NAMALWA (cell line): Measurements from ENCODE around the gene RFT1.

Source experiments
- DNase-seq: peaks from one replicate; pipeline ENCODE4 v3.0.0-alpha.2; 2015; ENCODE audit warnings: low spot score

RFT1 gene

DNA sequence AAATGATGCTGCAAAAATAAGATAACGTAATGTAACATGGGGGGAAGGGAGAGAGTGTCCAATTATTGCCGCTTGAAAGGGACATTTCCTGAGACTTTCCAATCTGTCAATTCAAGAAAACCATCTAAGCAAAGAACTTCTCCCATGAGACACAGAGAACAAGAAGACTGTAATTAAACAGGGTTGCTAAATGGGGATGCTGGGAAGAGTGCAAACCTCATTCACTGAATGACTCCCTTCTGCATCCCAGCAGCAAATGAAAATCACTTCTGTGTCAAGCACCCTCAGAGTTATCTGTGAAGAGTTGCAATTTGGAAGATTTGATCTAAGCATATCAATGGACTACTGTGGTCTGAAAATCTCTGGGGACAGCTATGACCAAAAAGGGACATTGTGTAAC lies 3.6 kb downstream of the RFT1 start:
- DNase-seq: no peak

DNA sequence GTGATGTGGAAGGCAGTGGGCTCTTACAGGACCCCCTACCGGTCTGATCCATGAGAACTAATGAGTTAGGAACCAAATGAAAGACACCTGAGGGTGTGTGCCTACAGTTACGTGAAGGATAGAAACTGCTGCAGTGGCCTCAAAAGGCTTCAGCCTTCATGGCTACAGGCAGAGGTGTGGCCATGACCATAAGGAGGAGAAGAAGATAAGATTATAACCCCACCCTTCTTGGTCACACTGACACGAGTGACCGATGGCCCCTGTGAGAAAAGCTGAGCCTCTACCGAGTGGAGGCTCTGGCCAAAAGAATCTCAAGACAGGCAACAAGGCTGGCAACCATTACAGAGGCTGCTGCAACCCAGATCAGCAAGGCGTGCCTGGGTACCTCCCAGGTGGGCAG lies 6.3 kb downstream of the RFT1 start:
- DNase-seq: no peak

DNA sequence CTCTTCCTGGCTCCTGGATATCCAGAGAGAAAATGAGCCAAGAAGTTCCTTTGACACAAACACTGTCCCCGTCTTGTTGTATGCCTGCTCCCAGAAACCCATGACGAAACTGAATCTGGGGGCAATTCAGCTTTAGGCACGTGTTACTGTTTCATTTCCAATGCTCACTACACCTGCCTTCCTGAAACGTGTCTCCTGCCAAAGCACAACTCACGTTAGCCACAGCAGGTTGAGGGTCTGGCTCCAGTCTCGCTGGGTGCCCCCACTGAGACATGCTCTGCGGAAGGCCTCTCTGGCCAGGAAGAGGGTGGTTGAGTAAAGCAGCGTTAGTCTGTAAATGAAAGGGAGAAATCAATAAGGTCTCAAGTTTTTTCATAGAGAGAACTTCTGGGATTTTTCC lies 6.7 kb downstream of the RFT1 start:
- DNase-seq: no peak

DNA sequence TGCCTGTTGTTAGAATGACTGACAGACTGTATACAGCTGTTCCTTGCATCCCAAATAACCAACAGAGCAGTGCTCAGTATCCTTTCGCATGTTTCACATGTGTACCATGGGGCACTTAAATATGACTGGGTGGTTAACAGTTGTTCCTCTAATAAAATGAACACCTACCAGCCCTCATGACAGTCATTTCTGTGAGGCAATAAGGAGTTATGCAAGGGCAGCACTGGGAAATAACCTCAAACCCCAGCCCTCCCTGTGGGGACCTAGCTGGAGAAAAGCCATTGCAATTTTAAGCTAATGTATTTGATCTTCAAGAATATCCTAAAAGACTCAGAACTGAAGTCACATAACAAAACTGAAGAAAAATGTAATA lies 7.3 kb downstream of the RFT1 start:
- no peak for DNase-seq

DNA sequence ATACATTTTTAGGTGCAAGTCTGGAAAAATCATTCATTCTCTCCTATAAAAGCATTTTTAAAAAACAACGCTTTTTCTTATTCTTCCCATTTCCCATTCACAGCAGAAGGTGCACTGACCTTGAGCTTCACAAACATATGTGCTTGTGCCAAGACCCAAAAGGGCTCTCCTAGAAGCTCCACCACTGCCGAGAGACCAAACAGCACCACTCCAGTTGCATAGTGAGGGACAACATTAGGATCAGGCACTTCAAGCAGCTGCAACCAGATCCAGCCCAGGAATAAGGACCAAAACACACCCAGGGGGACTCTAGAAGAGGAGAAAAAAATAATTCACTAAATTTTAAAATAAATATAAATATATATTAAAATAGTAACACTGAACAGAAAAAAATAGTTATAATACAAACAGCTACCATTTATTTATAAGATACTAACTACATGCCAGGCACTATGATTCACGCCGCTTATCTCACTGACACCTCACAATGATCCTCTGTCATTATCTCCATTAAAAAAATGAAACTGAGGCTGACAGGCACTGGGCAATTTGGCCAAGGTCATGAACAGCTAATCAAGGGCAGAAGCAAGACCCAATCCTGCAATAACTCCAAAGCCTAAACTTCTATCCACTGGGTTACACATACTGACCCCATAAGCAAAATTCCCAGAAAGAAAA lies 7.8 kb downstream of the RFT1 start:
- DNase-seq: no peak

DNA sequence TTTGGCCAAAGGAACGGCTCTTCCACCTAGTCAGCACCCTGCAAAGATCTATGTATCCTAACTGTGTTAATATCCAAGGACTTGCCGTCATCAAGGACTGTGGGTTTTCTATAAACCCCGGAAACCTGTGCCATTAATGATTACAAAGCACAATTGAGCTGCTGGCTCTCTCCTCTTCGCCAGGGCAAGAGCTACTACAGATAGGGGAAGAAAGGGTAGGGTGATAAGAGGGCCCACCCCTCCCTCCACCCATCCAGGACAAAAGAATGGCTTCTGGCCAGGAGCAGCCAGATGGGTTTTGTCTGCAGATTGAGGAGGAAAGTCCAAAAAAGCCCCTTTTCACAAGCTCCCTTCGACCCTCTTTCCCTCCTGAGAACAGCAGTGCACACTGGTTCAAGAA lies 9.9 kb downstream of the RFT1 start:
- DNase-seq: no peak

DNA sequence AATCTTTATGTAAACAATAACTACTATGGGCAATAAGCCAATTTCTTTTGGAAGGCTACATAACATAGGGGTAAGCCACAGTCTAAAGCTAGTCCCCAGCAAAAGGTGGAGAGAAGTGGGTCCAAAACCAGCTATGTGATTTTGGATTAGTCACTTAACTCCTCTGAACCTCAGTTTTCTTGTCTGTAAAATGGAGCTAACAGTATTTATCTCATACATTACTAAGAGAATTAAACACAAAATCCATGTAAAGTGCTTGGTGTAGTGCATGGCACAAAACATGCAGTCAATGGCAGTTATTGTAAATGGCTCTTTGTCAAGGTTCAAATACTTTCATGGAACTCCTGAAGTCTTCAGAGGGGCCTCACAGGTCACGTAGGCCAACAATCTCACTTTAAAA lies 13.3 kb downstream of the RFT1 start:
- no peak for DNase-seq

DNA sequence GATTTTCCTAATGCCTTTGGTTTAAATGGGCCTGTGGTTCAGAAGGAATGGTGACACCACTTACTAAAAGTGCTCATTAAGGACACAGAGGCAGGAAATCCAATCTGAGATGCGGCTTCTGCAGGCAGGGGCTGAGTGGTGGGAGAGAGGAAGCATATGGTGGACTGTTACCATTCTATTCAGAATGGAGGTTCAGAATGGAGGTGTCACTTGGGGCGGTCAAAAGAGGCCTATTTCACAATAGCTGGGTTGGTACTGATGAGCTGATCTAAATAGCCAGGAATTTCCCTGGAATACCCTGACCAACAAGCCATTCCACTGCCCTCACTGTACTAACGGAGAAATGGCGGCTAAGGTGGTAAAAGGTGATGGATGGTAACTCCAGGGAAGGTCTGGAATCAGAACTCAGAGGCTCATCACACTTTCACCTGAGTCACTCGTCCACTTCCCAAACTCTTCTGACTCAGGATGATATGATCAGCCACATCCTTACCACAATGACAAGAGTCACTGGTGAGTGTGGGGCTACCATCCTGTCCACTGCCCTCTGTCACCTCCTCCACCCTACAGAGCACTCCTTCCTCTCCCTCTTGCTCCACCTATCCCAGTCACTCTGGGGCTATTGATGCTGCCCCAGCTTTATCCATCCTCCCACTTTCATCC lies 15.7 kb downstream of the RFT1 start:
- DNase-seq: no peak

DNA sequence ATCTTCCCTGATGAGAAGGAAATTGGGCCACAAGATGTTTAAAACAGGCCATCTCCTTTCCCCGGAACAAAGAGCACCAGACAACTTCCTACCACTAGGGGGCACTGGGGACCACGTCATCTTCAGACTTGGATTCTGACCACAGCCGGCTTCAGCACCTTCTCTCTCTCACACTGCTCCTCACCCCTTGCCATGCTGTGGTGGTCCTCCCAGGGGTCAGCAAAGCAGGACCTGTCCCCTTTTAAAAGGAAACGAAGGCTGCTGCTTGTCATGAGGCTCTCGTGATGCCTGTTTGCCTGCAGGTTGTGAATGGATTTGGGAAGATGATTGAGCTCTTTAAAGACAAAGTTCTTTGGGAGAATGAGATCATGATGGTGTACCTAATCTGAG lies 16.2 kb downstream of the RFT1 start:
- DNase-seq: peak; percentile 78

DNA sequence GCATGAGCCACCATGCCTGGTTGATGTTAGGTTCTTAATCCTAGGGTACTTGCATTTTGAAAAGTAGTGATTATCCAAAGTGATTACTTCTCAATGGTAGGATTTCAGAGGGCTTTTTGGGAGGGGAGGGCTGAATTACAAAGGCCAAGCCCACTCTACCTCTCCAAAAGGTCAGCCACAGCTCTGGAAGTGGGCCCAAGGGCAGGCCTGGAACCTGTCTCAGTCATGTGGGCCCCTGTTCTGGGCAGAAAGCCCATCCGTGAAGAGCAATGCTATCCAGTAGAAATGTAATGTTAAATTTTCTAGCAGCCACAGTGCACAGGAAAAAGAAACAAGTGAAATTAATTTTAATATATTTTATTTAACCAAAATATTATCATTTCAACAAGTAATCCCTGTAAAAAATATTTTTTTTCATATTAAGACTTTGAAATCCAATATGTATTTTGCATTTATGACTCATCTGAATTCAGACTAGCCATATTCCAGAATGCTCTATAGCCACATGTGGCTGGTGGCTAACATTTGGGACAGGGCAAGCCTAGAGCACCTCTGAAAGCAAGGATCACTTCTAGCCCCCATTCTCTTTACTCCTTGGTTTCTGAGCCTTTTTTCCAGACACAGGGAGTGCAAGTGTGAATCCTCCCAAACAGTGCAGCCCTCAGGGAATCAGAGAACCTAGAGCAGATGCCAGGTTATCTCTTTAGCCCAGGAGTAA lies 16.8 kb downstream of the RFT1 start:
- no peak for DNase-seq

DNA sequence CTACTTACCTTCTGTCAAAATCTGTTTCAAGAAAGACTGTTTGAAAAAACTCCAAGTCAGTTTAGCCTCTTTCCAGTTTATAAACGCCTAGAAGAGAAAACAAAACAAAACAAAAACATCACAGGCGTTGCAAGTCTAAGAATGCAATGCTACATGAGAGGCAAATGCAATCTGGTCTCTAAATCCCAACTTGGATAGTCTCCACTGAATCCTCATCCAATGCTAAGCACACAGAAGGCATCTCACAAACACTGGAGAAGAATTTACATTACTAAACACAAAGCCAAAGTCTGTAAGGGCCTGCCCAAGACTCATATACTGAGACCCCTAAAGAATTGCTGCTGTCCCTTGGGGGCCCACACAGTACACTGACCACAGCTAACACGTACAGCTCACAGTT lies 18.4 kb downstream of the RFT1 start:
- DNase-seq: no peak

DNA sequence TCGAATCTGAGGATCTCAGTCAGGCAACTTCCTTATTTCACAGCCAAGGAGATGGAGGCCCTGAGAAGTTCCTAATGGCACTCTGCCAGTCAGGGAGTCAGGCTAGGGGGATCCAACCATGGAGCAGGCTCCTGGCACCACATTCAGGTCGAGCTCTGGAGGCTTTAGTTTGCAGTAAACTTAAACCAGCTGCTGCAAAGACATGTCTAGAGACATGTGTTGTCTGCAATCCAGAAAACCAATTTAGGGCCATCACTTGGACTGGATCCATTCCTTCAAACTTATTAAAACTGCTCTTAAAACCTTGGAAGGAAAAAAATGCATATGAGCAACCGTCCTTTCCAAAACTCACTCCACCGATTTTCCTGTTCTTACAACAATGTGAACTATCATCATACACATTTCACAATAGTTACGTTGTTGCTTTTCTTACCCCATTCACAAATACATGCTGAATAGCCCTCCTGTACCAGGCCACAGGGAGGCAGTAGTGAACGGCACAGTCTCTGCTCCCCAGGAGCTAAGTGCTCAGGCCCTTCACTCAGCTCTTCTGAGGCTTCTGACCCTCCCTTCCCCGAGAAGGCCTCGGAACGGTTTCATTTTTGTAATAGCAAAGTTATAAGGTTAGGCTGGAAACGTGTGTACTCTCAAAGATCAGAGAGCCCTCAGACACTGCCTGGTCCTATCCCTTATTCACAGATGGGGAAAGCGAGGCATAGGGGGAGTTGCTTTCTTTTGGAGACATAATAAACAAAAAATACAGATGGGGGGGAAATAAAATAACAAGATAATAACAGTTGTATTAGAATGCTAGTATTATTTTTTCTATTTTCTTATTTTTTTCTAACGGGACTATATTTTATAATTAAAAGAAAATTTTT lies 20.1 kb downstream of the RFT1 start:
- peak; percentile 39 for DNase-seq

DNA sequence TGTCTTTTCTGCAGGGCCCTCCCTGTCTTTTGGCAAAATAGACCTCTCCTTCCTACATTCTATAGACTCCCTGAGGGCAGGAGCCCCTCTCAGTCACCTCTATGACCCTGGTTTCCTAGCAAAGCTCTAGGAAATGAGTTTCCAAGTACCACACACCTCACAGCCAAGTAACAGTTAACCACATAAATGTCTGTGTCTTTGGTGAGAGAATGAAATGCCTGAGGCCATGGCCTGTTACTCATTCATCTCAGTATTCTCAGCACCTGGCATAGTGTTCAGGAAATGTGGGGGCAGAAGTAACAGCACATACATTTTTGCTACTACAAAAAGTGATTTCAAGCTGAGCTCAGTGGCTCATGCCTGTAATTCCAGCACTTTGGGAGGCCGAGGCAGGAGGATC lies 21.0 kb downstream of the RFT1 start:
- no peak for DNase-seq

DNA sequence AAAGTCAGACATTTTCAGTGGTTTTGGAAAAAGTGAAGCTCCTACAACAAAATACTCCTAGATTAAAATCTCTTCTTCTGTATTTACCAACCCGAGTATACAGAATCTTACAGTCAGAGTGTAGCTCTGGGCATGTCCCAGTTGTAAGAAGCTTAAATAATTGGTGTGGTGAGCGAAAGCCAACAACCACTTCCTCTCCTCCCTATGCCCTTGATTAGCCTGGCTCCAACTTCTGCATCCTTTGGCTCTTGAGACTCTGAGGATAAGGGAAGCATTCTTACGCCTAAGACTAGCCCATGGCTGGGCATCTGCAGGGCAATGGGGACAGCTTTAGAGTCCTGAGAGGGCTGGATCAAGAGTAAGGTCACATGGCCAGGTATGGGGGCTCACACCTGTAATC lies 25.5 kb downstream of the RFT1 start:
- no peak for DNase-seq

DNA sequence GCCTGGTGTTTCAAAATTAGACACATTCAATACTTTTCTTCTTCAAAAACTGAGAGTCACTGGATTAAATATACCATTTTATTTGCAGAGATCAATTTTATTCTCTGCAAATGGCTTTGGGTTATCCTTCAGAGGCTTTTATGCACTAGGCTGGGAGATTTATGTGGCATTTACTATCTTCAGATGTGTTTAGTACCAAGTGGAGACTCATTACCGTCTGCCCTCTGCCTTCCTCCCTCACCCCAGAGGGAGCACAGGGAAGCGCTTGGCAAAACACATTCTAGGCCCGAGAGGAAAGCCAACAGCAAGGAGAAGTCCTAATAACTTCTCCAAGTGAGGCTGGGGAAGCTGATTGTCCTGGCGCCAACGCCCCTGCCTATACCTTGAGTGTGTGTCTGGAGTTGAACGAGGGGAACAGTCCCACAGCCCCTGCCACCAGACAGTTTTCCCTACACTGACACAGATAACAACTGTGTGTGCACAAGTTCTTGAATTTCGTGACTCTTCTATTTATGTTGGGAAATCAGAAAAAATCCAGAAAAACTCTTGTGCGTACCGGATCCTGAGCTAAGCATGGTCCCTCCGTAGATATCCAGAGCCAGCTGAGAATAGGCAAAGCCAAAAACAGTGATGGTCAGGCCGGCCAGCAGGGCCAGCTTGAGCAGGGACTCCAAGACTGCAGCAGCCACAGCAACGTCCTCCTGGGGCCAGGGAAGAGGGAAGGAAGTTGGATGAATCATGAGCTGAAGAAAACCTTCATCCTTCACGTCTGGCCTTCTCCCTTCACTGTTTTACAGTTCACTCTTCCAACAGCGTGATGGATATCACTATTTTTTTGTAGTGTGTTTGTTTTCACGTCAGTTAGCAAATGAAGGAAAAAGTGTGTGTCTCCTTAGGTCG lies 26.6 kb downstream of the RFT1 start:
- no peak for DNase-seq

DNA sequence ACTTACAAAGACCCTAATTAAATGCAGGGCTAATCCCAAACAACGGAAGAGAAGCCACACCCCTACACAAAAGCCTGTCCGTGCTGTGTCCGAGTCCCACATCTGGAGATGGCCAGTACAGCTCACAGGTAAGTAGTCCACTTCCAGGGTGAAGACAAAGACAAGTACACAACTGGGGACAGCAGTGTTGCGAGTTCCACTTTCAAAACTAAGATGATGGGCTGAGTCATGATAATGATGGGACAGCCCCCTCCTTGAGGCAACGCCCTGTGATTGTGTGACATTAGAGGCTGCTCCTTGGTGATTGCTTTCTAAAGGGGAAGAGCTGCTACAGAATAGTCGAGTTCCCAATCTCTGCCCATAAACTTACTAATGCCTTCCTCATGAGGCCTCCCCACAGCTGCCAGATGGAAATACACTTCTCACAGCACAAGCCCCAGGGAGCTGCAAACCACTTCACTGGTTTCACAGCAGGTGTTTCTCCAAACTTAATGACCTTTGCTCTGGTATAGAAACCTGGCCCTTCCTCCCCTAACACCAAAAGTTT lies 27.6 kb downstream of the RFT1 start:
- DNase-seq: peak; percentile 11

DNA sequence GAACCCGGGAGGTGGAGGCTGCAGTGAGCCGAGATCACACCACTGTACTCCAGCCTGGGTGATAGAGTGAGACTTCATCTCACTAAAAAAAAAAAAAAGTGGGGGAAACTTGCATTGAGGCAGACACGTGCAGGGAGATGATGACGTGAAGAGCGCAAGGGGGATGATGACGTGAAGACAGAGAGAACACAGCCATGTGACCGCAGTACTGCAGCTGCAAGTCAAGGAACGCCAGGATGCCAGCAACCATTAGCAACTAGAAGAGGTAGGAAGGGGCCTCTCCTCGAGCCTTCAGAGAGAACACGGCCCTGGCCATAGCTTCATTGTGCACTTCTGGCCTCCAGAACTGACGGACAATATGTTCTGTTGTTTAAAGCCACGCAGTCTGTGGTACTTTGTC lies 28.3 kb downstream of the RFT1 start:
- no peak for DNase-seq

DNA sequence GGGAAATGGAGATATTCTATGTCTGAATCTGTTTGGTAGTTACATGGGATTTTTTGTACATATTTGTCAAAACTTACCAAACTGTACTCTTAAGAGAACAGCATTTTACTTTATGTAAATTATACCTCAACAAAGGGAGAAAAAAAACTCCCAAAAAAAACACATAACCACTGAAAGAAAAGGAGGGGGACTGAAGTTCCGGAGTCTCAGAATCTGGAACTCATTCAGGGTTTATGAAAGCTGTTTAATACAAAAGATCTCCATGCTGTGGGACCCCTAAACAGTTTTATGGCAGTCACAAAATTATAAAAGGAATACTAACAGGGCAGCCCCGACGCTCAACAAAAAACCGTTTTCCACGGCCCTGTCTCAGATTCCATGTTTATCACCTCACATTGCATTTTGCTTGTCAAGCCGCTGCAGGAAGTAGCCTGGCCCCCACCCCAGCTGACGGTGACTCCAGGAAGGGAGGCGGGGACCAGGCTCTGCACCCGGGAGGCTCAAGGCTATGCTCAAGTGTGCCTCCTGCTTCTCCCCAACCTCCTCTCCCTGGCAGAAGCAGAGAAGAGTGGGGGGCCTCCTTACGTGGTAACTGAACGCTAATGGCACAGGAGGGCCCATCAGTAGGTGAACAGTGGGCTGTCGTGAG lies 29.3 kb downstream of the RFT1 start:
- DNase-seq: no peak

DNA sequence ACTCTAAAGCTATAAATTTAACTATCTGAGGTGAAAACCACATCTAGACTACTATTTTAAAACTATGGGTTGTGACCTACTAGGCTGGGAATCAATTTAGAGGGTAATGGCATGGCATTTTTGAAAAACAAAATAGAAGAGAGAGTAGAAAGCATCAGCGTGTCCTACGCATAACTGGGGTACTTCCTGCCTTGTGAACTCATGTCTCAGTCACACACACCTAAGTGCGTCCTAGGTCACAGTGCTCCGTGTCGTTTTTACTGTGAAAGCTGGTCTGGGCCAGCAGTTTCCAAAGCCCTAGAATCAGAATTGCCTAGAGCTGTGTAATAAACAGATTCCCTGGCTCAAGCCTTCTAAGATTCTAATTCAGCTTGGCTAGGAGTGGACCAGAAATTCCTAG lies 32.3 kb downstream of the RFT1 start:
- no peak for DNase-seq

DNA sequence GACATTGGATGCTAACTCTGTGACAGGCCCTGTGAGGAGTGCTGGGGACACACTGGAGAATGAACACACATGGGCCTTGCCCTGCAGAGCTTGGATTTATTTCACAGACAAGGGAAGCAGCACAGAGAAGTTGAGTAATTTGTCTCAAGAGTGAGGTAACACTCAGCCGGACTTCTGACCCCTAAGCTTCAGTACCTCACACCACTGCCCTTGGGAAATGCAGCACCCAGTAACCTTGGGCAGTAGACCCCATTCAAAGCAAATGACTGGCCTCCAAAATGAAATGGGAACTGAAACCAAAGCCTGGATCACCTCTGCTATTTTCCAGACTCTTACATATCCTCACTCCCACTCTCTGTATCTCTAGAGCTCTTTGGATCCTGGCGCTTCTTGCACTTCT lies 37.3 kb downstream of the RFT1 start:
- DNase-seq: no peak

DNA sequence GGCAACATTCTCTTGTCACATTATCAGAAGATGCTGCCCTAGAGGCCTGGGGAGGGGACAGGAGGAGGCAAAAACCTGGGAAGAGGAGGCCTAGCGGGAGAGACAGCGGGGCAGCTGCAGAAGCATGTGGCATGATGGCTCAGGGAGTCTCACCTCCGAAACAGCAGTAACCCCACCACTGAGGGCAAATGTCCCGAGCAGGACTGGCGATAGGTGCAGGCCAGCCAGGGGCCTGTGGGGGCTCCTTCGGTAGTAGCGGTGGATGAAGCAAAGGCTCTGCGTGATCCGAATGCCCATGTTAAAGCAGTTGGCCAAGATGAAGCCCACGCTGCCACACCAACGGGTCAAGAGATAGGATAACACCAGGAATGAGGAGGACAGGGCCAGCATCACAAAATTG lies 38.0 kb downstream of the RFT1 start:
- no peak for DNase-seq
